Naive thymus-derived CD4-positive, alpha-beta T cell (primary cell): ENCODE measurements around the gene HABP4. TPM values are rescaled to one million over a fixed set of nuclear protein-coding genes. Genes with fewer than 3 reads are reported as not detected.

Experiments used
- ATAC-seq: fragments of 150-1000 bp; cut with Tn5 transposase; 2 replicates; pipeline ENCODE4 v1.10.0; 2021; ENCODE audit warnings: mild to moderate bottlenecking, moderate library complexity
- CTCF ChIA-PET: fragments of 350-600 bp; sonication (Branson Sonifier 250); formaldehyde crosslinking; loops from one replicate; lab custom pipeline; 2021; ENCODE audit warnings: antibody characterized with exemption; lab: Charles Lee
- POLR2A ChIA-PET: fragments of 350-600 bp; sonication (Branson Sonifier 250); formaldehyde crosslinking; loops from one replicate; lab custom pipeline; 2021; ENCODE audit warnings: antibody characterized with exemption, inconsistent platforms; lab: Charles Lee
- DNase-seq, 9 donors: peaks; one replicate each; pipeline versions ENCODE4 v3.0.0 to v3.0.0-alpha.2; 2020 to 2022; ENCODE audit warnings: mixed read lengths in 1 of 9
- H3K27ac ChIP-seq: one replicate; pipeline ENCODE4 v1.7.0; 2013; ENCODE audit warnings: mild to moderate bottlenecking, low read depth, low read length, moderate library complexity
- H3K27me3 ChIP-seq, 2 donors: one replicate each; pipeline ENCODE4 v1.7.0; 2013; ENCODE audit warnings: low read length in 2 of 2, mild to moderate bottlenecking in 2 of 2, moderate library complexity in 2 of 2; ENCODE audit not compliant: control insufficient read depth in 2 of 2, insufficient read depth in 2 of 2
- H3K36me3 ChIP-seq, 3 experiments: 1 replicate in 2 of 3; 2 replicates in 1 of 3; pipeline ENCODE4 v1.7.0; 2013; ENCODE audit warnings: low read length in 3 of 3, mild to moderate bottlenecking in 3 of 3, moderate library complexity in 1 of 3; ENCODE audit not compliant: insufficient read depth in 3 of 3, control insufficient read depth in 2 of 3
- H3K4me1 ChIP-seq, 2 donors: one replicate each; pipeline ENCODE4 v1.7.0; 2013; ENCODE audit warnings: low read length in 2 of 2, mild to moderate bottlenecking in 2 of 2, moderate library complexity in 1 of 2; ENCODE audit not compliant: control insufficient read depth in 2 of 2, insufficient read depth in 2 of 2
- H3K4me3 ChIP-seq: 2 replicates; pipeline ENCODE4 v1.7.0; 2013; ENCODE audit warnings: mild to moderate bottlenecking, low read length
- H3K9me3 ChIP-seq, 3 experiments: 1 replicate in 2 of 3; 2 replicates in 1 of 3; pipeline ENCODE4 v1.7.0; 2013; ENCODE audit warnings: low read length in 3 of 3; ENCODE audit not compliant: control insufficient read depth in 2 of 3
- H3K27ac Mint-ChIP-seq, 9 donors: one replicate each; pipeline ENCODE4 v1.8.0; 2020 to 2022; ENCODE audit warnings: mixed read lengths in 9 of 9, mild to moderate bottlenecking in 8 of 9, moderate library complexity in 5 of 9, inconsistent platforms in 2 of 9
- H3K27me3 Mint-ChIP-seq, 5 donors: one replicate each; pipeline ENCODE4 v1.8.0; 2021 to 2022; ENCODE audit warnings: mixed read lengths in 5 of 5, mild to moderate bottlenecking in 1 of 5
- H3K36me3 Mint-ChIP-seq, 5 donors: one replicate each; pipeline ENCODE4 v1.8.0; 2020 to 2022; ENCODE audit warnings: mixed read lengths in 5 of 5, mild to moderate bottlenecking in 3 of 5, inconsistent platforms in 1 of 5
- H3K4me1 Mint-ChIP-seq, 7 donors: one replicate each; pipeline ENCODE4 v1.8.0; 2020 to 2022; ENCODE audit warnings: mixed read lengths in 7 of 7, mild to moderate bottlenecking in 3 of 7, inconsistent platforms in 1 of 7
- H3K4me3 Mint-ChIP-seq, 10 donors: one replicate each; pipeline ENCODE4 v1.8.0; 2020 to 2022; ENCODE audit warnings: mild to moderate bottlenecking in 10 of 10, mixed read lengths in 10 of 10, moderate library complexity in 6 of 10, inconsistent platforms in 2 of 10
- H3K9me3 Mint-ChIP-seq, 11 donors: one replicate each; pipeline ENCODE4 v1.8.0; 2020 to 2022; ENCODE audit warnings: mixed read lengths in 11 of 11, mild to moderate bottlenecking in 4 of 11, inconsistent platforms in 1 of 11, moderate library complexity in 1 of 11
- intact Hi-C, 2 donors: fragments of 100-400 bp; cut with micrococcal nuclease; formaldehyde crosslinking; loops; one replicate each; pipeline ENCODE4 v1.15.1; 2023
- polyA plus RNA-seq, 2 donors: library from polyadenylated mRNA; unstranded; fragments of 300-500 nt; fragmentation: Illumina TruSeq; gene quantifications; one replicate each; pipeline ENCODE4 v1.2.3, GENCODE V29; 2021
- total RNA-seq, 6 experiments: library from RNA in 5 of 6; stranded (reverse) in 5 of 6; gene quantifications; 1 replicate in 5 of 6; 2 replicates in 1 of 6; pipeline ENCODE4 v1.2.3 and lab custom pipeline; 2021 to 2026

The HABP4 gene
- total and polyA plus RNA-seq, 7 experiments from 2014 or later: 6.6 to 40.3 (median 23.9) TPM

DNA sequence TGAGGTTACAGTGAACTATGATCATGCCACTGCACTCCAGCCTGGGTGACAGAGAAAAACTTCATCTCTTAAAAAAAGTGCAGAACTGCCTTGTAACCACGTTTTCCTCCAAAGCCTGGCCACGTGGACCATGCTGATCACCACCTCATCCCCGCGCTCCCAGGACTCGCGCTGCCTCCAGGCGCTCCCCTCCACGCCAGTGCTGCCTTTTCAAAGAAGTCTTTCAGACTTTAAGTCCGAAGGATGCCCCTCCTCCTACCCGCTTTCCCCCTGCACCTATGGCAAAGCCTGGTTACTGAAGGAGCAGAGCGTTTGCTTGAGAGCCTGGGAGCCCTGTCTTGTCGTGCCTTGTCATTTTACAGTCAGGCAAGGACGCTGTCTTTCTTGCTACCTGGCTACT is 43.8 kb downstream of the HABP4 start:
- no peaks in the 10 kb centered on the region for H3K27me3 ChIP-seq
- H3K4me3 ChIP-seq: no peak overlapping the region
- H3K9me3 Mint-ChIP-seq: no peaks in the 10 kb centered on the region
- no peaks in the 10 kb centered on the region for H3K27me3 Mint-ChIP-seq
- H3K4me1 ChIP-seq: no peaks in the 10 kb centered on the region
- H3K4me1 Mint-ChIP-seq: peaks cover 0 to 13% (median 9%) of the 10 kb centered on the region in 7 donors
- peaks cover 5 to 33% (median 11%) of the 10 kb centered on the region in 3 experiments for H3K36me3 ChIP-seq
- CTCF ChIA-PET: no interaction called here
- ATAC-seq: no peak
- no peak for DNase-seq
- POLR2A ChIA-PET: no interaction called here
- H3K27ac Mint-ChIP-seq: peak overlapping the region in 2 of 9 donors; percentile 25 to 46
- H3K4me3 Mint-ChIP-seq: no peak overlapping the region
- no peak overlapping the region for H3K27ac ChIP-seq
- H3K36me3 Mint-ChIP-seq: peaks cover 1 to 14% (median 9%) of the 10 kb centered on the region in 5 donors
- no peaks in the 10 kb centered on the region for H3K9me3 ChIP-seq
- intact Hi-C loops: no loop called here

- no peaks in the 10 kb centered on the region for H3K9me3 Mint-ChIP-seq
- Histone ChIP-seq H3K4me1 (no peaks in the 10 kb centered on the region), H3K4me3 (no peak overlapping the region), H3K27ac (no peak overlapping the region), H3K27me3 (no peaks in the 10 kb centered on the region), H3K36me3 (peaks cover 5 to 27% (median 6%) of the 10 kb centered on the region in 3 experiments), H3K9me3 (no peaks in the 10 kb centered on the region)
- ATAC-seq: no peak
- H3K4me1 Mint-ChIP-seq: peaks cover 0 to 13% (median 9%) of the 10 kb centered on the region in 7 donors
- H3K27ac Mint-ChIP-seq: peak overlapping the region in 2 of 9 donors; percentile 32 to 75
- H3K36me3 Mint-ChIP-seq: peaks cover 1 to 13% (median 9%) of the 10 kb centered on the region in 5 donors
- no peak overlapping the region for H3K4me3 Mint-ChIP-seq
- ChIA-PET POLR2A (no interaction called here), CTCF (no interaction called here)
- no peak for DNase-seq
- intact Hi-C loops: no loop called here
- H3K27me3 Mint-ChIP-seq: no peaks in the 10 kb centered on the region
Measured at GRCh38 chr9:96494215-96494800, 44.3 kb downstream of the HABP4 start.

DNA sequence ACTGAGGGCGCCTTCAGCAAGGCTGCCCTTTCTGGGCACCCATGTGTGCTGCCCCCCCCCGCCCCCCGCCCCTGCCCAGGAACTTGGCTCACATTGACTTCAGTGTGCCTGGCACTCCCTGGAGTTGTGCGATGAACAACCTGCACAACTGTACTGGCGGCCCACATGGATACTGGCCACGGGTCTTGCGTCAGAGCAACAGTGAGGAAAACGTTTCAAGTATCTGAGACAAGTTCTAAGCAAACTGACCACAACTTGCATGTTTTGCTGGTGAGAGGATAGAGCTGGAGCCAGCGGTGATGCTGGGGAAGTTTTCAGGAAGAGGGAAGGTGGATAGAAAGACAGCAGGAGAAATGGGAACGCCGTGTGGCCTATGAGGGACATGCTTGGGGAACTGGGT is 45.4 kb downstream of the HABP4 start:
- intact Hi-C loops: no loop called here
- Mint-ChIP-seq H3K27me3 (no peaks in the 10 kb centered on the region), H3K4me3 (no peak overlapping the region), H3K9me3 (no peaks in the 10 kb centered on the region), H3K4me1 (peaks cover 0 to 13% (median 9%) of the 10 kb centered on the region in 7 donors), H3K36me3 (peaks cover 0 to 8% (median 3%) of the 10 kb centered on the region in 5 donors), H3K27ac (no peak overlapping the region)
- H3K27me3 ChIP-seq: no peaks in the 10 kb centered on the region
- no peak overlapping the region for H3K4me3 ChIP-seq
- POLR2A ChIA-PET: no interaction called here
- DNase-seq (no peak), ATAC-seq (no peak)
- H3K27ac ChIP-seq: no peak overlapping the region
- CTCF ChIA-PET: no interaction called here
- no peaks in the 10 kb centered on the region for H3K4me1 ChIP-seq
- H3K9me3 ChIP-seq: no peaks in the 10 kb centered on the region
- H3K36me3 ChIP-seq: peaks cover 0 to 17% (median 5%) of the 10 kb centered on the region in 3 experiments

GRCh38 chr9:96496368-96497116 is 46.6 kb downstream of the HABP4 start:
- Histone ChIP-seq H3K9me3 (no peaks in the 10 kb centered on the region), H3K4me3 (no peak overlapping the region), H3K4me1 (no peaks in the 10 kb centered on the region), H3K27me3 (no peaks in the 10 kb centered on the region), H3K27ac (no peak overlapping the region), H3K36me3 (peaks cover 0 to 5% (median 0%) of the 10 kb centered on the region in 3 experiments)
- CTCF ChIA-PET: no interaction called here
- POLR2A ChIA-PET: no interaction called here
- peaks cover 0 to 3% (median 3%) of the 10 kb centered on the region in 5 donors for H3K36me3 Mint-ChIP-seq
- ATAC-seq (no peak), DNase-seq (no peak)
- intact Hi-C loops: no loop called here
- H3K4me3 Mint-ChIP-seq: no peak overlapping the region
- H3K9me3 Mint-ChIP-seq: no peaks in the 10 kb centered on the region
- peaks cover 0 to 9% (median 5%) of the 10 kb centered on the region in 7 donors for H3K4me1 Mint-ChIP-seq
- no peaks in the 10 kb centered on the region for H3K27me3 Mint-ChIP-seq
- no peak overlapping the region for H3K27ac Mint-ChIP-seq

GRCh38 chr9:96497117-96497399 is 47.1 kb downstream of the HABP4 start:
- Mint-ChIP-seq H3K27ac (no peak overlapping the region), H3K4me3 (no peak overlapping the region), H3K9me3 (no peaks in the 10 kb centered on the region), H3K27me3 (no peaks in the 10 kb centered on the region), H3K36me3 (no peaks in the 10 kb centered on the region), H3K4me1 (peaks cover 0 to 7% (median 0%) of the 10 kb centered on the region in 7 donors)
- H3K9me3 ChIP-seq: no peaks in the 10 kb centered on the region
- H3K27ac ChIP-seq: no peak overlapping the region
- ChIA-PET CTCF (no interaction called here), POLR2A (no interaction called here)
- no peak for ATAC-seq
- intact Hi-C loops: no loop called here
- DNase-seq: no peak
- peaks cover 0 to 2% (median 0%) of the 10 kb centered on the region in 3 experiments for H3K36me3 ChIP-seq
- no peaks in the 10 kb centered on the region for H3K27me3 ChIP-seq
- H3K4me1 ChIP-seq: no peaks in the 10 kb centered on the region
- H3K4me3 ChIP-seq: no peak overlapping the region

DNA sequence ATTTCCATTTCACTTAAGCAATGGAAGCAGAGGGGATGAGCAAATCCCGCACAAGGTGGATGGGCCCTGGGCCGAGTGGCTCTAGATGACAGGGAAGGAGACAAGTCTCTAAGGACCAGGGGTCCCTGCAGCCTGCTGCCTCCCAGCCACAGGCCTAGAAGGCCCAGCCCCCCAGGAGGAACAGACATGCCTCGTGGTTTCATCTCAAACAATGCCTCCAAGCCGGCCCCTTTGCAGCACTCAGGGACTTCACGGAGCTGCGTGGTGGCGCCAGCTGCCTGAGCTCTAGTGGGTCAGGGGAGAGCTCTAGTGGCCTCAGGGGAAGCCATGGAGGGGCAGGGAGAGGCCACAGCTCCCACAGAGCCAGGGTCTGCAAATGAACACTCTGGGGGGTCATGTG is 48.8 kb downstream of the HABP4 start:
- ChIA-PET POLR2A (no interaction called here), CTCF (no interaction called here)
- Histone ChIP-seq H3K4me1 (no peaks in the 10 kb centered on the region), H3K36me3 (no peaks in the 10 kb centered on the region), H3K4me3 (no peak overlapping the region), H3K9me3 (no peaks in the 10 kb centered on the region), H3K27me3 (no peaks in the 10 kb centered on the region), H3K27ac (no peak overlapping the region)
- H3K27ac Mint-ChIP-seq: no peak overlapping the region
- no peaks in the 10 kb centered on the region for H3K9me3 Mint-ChIP-seq
- peaks cover 0 to 9% (median 3%) of the 10 kb centered on the region in 5 donors for H3K36me3 Mint-ChIP-seq
- no peak for ATAC-seq
- peaks cover 0 to 3% (median 0%) of the 10 kb centered on the region in 5 donors for H3K27me3 Mint-ChIP-seq
- H3K4me1 Mint-ChIP-seq: peaks cover 0 to 5% (median 0%) of the 10 kb centered on the region in 7 donors
- no peak for DNase-seq
- no peak overlapping the region for H3K4me3 Mint-ChIP-seq
- intact Hi-C loops: no loop called here

DNA sequence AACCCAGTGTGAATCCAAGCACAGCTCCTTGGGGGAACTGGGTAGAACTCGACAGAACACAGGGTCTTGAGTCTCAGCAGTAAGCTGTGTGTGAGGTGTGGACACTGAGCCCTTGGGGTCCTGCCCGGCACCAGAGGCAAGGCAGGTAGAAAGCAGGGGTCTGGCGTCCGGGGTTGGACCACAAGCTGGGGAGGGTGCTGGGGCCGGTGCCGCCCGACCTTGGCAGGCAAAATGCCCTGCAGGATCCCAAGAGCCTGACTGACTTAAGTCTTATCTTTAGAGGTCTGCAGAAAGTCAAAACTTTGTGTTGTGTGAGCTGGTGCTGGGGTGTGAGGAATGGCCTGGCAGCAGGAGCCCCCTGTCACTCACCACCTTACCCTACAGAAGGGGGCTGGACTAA is 49.3 kb downstream of the HABP4 start:
- H3K27ac Mint-ChIP-seq: no peak overlapping the region
- Histone ChIP-seq H3K4me3 (no peak overlapping the region), H3K27me3 (no peaks in the 10 kb centered on the region), H3K27ac (no peak overlapping the region), H3K4me1 (no peaks in the 10 kb centered on the region), H3K9me3 (no peaks in the 10 kb centered on the region), H3K36me3 (no peaks in the 10 kb centered on the region)
- ChIA-PET POLR2A (no interaction called here), CTCF (no interaction called here)
- no peak for DNase-seq
- H3K4me1 Mint-ChIP-seq: peaks cover 0 to 4% (median 0%) of the 10 kb centered on the region in 7 donors
- H3K27me3 Mint-ChIP-seq: peaks cover 0 to 3% (median 0%) of the 10 kb centered on the region in 5 donors
- peaks cover 0 to 13% (median 3%) of the 10 kb centered on the region in 5 donors for H3K36me3 Mint-ChIP-seq
- intact Hi-C loops: no loop called here
- no peaks in the 10 kb centered on the region for H3K9me3 Mint-ChIP-seq
- H3K4me3 Mint-ChIP-seq: no peak overlapping the region
- ATAC-seq: no peak
